Sigmoid colon (tissue), 4 donors: Measurements from ENCODE around the gene UBA52.

Source experiments
- EP300 ChIP-seq, 4 donors: sonication (generic); formaldehyde crosslinking; IDR thresholded peaks; one replicate each; pipeline ENCODE4 v1.6.1; 2017; ENCODE audit warnings: antibody characterized with exemption in 4 of 4
- POLR2A ChIP-seq, 2 donors: fragments of 450-650 bp; IDR thresholded peaks; one replicate each; pipeline ENCODE4 v1.6.1; 2016; ENCODE audit warnings: antibody characterized with exemption in 2 of 2, mild to moderate bottlenecking in 2 of 2, moderate library complexity in 2 of 2
- TF ChIP-seq, protein P1 (sequence below), 4 experiments: fragments of 450-650 bp in 3 of 4; fragments of 200-600 bp in 1 of 4; IDR thresholded peaks; one replicate each; pipeline ENCODE4 v1.5.1; 2016 to 2019; ENCODE audit warnings: antibody characterized with exemption in 4 of 4, mild to moderate bottlenecking in 3 of 4, moderate library complexity in 2 of 4

DNA sequence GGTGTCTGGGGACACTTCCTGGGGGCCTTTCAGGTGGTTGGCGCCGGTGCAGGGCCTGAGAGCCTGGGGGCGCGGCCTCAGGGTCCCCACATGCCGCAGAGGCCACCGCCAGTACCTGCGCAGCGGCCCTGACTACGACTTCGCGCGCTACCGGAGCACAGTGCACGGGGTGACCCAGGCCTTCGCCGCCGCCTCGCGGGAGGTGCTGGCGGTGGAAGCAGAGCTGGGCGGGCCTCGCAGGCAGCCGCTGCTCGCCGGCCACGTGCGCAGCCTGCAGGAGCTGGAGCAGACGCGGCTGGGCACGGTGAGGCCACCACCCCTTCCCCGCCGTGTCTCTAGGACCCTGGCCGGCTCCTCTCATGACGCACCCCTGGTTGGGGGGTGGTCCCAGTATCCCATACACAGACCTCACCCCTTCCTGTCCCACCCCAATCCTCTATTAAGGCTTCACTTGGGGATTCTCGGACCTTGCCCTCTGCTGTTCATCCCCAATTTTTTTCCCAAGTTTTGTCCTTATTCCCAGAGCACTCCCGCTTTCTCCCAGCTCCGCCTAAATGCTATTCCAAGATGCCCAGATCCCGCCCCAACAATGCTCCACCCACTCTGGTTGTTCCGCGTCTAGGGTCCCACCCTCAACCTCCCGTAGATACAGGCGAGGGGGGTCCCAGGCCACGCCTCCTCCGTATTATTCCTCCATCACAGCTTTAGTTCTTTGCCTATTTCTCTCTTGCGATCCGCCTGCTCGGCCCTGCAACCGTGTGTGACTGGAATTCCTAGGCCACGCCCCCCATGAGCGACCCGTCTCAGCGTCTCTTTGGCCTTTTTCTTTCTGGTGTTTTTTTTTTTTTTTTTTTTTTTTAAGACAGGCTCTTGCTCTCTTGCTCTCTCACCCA, 18.0 kb downstream of the UBA52 start:
- TF ChIP-seq, protein P1, sequence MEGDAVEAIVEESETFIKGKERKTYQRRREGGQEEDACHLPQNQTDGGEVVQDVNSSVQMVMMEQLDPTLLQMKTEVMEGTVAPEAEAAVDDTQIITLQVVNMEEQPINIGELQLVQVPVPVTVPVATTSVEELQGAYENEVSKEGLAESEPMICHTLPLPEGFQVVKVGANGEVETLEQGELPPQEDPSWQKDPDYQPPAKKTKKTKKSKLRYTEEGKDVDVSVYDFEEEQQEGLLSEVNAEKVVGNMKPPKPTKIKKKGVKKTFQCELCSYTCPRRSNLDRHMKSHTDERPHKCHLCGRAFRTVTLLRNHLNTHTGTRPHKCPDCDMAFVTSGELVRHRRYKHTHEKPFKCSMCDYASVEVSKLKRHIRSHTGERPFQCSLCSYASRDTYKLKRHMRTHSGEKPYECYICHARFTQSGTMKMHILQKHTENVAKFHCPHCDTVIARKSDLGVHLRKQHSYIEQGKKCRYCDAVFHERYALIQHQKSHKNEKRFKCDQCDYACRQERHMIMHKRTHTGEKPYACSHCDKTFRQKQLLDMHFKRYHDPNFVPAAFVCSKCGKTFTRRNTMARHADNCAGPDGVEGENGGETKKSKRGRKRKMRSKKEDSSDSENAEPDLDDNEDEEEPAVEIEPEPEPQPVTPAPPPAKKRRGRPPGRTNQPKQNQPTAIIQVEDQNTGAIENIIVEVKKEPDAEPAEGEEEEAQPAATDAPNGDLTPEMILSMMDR (IDR thresholded peaks at IDR 0.05): peak in 2 of 4 experiments; percentile 30
- no peak for TF ChIP-seq POLR2A (IDR thresholded peaks at IDR 0.05)
- no peak for TF ChIP-seq EP300 (IDR thresholded peaks at IDR 0.05)
